ENCODE results near the gene DZIP1.
A peak's percentile ranks its signal among the peaks of the same experiment; 100 is the strongest.

- TF ChIP-seq CTCF (optimal IDR thresholded peaks at IDR 0.05 in 1 of 3, IDR thresholded peaks at IDR 0.05 in 1 of 3, conservative IDR thresholded peaks at IDR 0.05 in 1 of 3; ENCODE audit: extremely low read depth in 1 of 3, insufficient read depth in 2 of 3, low read length in 3 of 3): no peak
- peak; percentile 28 for TF ChIP-seq EZH2 (IDR thresholded peaks at IDR 0.05; ENCODE audit: low read length)
Measured at GRCh38 chr13:95643571-95643935, 953 bp downstream of the DZIP1 start.
